HEK293T (cell line): ENCODE data around the gene PAX8.

Source experiments
- ARNT ChIP-seq: fragments of 450-650 bp; IDR thresholded peaks from 2 replicates; pipeline ENCODE4 v1.6.1; 2017; ENCODE audit warnings: mild to moderate bottlenecking
- BHLHE40 ChIP-seq: fragments of 450-650 bp; IDR thresholded peaks from 2 replicates; pipeline ENCODE4 v1.6.1; 2016; ENCODE audit warnings: mild to moderate bottlenecking, moderate library complexity, borderline replicate concordance
- ELF4 ChIP-seq: fragments of 450-650 bp; IDR thresholded peaks from 2 replicates; pipeline ENCODE4 v1.6.1; 2017; ENCODE audit warnings: antibody characterized with exemption
- FOXA1 ChIP-seq: fragments of 450-650 bp; IDR thresholded peaks from 2 replicates; pipeline ENCODE4 v1.6.1; 2016; ENCODE audit warnings: mild to moderate bottlenecking
- FOXM1 ChIP-seq: fragments of 450-650 bp; IDR thresholded peaks from 2 replicates; pipeline ENCODE4 v1.6.1; 2017; ENCODE audit warnings: mild to moderate bottlenecking, borderline replicate concordance
- HDGF ChIP-seq: fragments of 450-650 bp; IDR thresholded peaks from 2 replicates; pipeline ENCODE4 v1.6.1; 2017; ENCODE audit warnings: antibody characterized with exemption, borderline replicate concordance
- SP1 ChIP-seq: fragments of 450-650 bp; IDR thresholded peaks from 2 replicates; pipeline ENCODE4 v1.6.1; 2017
- SUZ12 ChIP-seq: fragments of 450-650 bp; IDR thresholded peaks from 2 replicates; pipeline ENCODE4 v1.6.1; 2016; ENCODE audit warnings: mild to moderate bottlenecking
- TARDBP ChIP-seq: fragments of 450-650 bp; IDR thresholded peaks from 2 replicates; pipeline ENCODE4 v1.6.1; 2016
- ZNF384 ChIP-seq: fragments of 450-650 bp; IDR thresholded peaks from 2 replicates; pipeline ENCODE4 v1.6.1; 2016

DNA sequence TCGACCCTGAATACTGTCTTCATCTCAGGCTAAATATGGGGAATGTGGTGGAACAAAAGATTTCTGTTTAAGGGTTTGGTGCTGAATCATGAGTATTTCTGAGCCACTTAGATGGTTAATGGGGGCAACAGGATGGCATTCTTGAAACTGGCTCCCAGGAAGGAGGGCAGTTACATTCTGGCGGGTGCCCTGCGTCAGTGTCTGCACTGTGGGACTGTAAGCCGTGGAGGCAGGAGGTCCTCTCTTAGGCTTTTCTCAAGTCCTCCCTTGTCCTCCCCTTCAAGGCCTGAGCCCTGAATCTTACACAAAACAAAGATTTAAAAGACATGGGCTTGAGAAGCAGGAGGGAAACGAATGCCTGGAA is 59.2 kb downstream of the PAX8 start:
- no peak for TF ChIP-seq FOXA1
- TF ChIP-seq SP1 = no peak
- no peak for TF ChIP-seq TARDBP
- no peak for TF ChIP-seq ZNF384
- no peak for TF ChIP-seq FOXM1
- no peak for TF ChIP-seq ELF4
- no peak for TF ChIP-seq SUZ12
- no peak for TF ChIP-seq HDGF
- TF ChIP-seq ARNT = no peak
- TF ChIP-seq BHLHE40 = no peak
